ENCODE data around the gene PRRX2. TPM values are rescaled to one million over a fixed set of nuclear protein-coding genes. Genes with fewer than 3 reads are reported as not detected.

Gene PRRX2
- polyA plus RNA-seq, 1 experiment = 8.3 TPM

DNA sequence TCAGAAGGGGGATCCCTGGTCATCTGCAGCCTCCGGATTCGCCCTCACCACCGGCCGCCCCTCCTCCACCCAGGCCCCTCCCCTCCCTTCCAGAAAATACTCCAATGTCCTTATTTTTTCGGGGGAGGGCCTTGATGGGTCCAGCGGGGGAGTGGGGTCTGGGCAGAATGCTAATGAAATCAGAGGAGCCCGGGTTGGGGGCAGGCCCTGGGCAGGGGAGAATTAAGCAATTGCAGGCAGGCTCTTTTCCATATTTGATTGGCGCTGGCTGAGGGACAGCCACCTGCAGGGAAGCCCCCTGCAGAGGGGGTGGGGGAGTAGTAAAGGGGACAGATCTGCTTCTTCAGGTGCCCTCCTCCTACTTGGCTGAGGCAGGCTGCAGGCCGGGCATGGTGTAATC, 21.3 kb downstream of the PRRX2 start:
- POLR2A ChIA-PET = no interaction called here
- CTCF ChIA-PET = no interaction called here
- Histone ChIP-seq H3K4me3 (ENCODE audit: low read depth, low read length) (no peak overlapping the region), H3K9me3 (ENCODE audit: control insufficient read depth, insufficient read depth, low read length) (no peaks in the 10 kb centered on the region; the same call in 1 of the 2 replicates), H3K27me3 (ENCODE audit: control insufficient read depth, insufficient read depth, low read length) (no peaks in the 10 kb centered on the region), H3K27ac (ENCODE audit: low read depth, low read length) (no peak overlapping the region)
- no peak for DNase-seq (ENCODE audit: low read depth, low spot score)
- TF ChIP-seq, protein P1, sequence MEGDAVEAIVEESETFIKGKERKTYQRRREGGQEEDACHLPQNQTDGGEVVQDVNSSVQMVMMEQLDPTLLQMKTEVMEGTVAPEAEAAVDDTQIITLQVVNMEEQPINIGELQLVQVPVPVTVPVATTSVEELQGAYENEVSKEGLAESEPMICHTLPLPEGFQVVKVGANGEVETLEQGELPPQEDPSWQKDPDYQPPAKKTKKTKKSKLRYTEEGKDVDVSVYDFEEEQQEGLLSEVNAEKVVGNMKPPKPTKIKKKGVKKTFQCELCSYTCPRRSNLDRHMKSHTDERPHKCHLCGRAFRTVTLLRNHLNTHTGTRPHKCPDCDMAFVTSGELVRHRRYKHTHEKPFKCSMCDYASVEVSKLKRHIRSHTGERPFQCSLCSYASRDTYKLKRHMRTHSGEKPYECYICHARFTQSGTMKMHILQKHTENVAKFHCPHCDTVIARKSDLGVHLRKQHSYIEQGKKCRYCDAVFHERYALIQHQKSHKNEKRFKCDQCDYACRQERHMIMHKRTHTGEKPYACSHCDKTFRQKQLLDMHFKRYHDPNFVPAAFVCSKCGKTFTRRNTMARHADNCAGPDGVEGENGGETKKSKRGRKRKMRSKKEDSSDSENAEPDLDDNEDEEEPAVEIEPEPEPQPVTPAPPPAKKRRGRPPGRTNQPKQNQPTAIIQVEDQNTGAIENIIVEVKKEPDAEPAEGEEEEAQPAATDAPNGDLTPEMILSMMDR (IDR thresholded peaks at IDR 0.05; ENCODE audit: low read depth, low read length) = no peak

DNA sequence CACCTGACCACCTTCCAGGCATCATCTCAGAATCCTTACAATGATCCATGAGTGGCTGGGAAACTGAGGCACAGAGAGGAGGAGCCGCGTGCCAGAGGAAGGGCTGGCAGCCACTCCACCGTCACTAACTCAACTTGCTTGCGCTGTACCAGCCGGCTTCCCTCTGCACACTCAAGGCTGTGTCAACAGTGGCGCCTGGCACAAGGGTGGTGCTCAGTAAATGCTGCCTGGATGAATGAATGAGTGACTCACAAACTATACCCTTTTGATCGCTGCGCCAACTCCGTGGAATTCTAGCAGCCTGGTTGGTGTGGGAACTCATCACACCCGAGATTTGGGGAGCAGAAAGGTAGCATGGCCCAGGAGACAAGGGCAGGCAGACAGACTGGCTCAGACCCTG, 21.9 kb downstream of the PRRX2 start:
- Histone ChIP-seq H3K9me3 (ENCODE audit: control insufficient read depth, insufficient read depth, low read length) (no peaks in the 10 kb centered on the region; the same call in 1 of the 2 replicates), H3K27ac (ENCODE audit: low read depth, low read length) (no peak overlapping the region), H3K27me3 (ENCODE audit: control insufficient read depth, insufficient read depth, low read length) (no peaks in the 10 kb centered on the region), H3K4me3 (ENCODE audit: low read depth, low read length) (no peak overlapping the region)
- ChIA-PET CTCF (no interaction called here), POLR2A (no interaction called here)
- no peak for DNase-seq (ENCODE audit: low read depth, low spot score)
- TF ChIP-seq, protein P1 (IDR thresholded peaks at IDR 0.05; ENCODE audit: low read depth, low read length) = no peak

DNA sequence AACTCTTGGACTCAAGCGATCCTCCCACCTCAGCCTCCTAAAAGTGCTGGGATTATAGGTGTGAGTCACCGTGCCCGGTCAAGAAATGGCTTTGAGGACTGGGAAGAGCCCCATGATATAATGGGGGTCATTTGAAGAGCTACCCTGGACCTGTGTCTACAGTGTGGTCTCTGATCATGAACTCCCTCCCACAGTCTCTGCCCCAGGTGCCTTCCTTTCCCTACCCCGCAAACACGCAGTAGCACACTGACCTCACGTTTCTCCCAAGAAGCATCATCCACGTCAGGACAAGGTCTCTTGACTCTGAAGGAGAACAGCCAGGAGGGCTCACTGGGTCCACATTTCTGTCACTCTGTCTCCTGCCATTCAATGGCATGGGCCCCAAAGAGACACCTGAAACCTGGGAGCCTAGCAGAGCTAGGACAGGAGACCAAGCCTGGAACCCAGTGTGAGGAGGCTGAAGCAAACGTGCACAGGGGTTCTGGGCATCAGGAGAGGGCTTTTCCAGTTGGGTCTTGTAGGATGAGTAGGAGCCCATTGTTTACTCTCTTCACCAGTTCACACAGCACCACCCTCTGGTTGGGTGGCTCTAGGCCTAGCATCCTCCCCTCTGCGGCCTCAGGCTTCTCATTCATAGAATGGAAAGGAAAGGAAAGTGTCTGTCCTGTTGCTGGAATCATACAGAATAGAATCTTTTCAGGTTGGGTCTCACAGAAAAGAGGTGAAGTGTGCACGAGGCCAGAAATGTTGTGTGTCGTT, 23.0 kb downstream of the PRRX2 start:
- Histone ChIP-seq H3K4me3 (ENCODE audit: low read depth, low read length) (no peak overlapping the region), H3K27me3 (ENCODE audit: control insufficient read depth, insufficient read depth, low read length) (no peaks in the 10 kb centered on the region), H3K9me3 (ENCODE audit: control insufficient read depth, insufficient read depth, low read length) (no peaks in the 10 kb centered on the region), H3K27ac (ENCODE audit: low read depth, low read length) (no peak overlapping the region)
- no peak for DNase-seq (ENCODE audit: low read depth, low spot score)
- TF ChIP-seq, protein P1 (IDR thresholded peaks at IDR 0.05; ENCODE audit: low read depth, low read length) = no peak
- POLR2A ChIA-PET = interaction anchor here (0.6 kb wide), 1 partner anchor 13 kb away, joined by 7 read pairs; no protein-coding TSS in a partner anchor
- CTCF ChIA-PET = no interaction called here

DNA sequence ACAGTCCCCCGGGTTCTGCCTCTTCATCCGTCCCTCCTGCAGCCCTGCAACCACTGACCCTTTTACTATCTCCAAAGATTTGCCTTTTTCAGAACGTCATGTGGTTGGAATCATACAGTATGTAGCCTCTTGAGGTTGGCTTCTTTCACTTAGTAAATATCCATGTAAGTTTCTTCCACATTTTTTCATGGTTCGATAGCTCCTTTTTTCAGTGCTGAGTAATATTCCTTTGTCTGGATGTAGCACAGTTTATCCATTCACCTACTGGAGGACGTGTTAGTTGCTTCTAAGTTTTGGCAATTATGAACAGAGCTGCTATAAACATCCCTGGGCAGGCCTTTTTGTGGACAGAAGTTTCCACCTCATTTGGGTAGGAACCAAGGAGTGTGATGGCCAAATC, 27.1 kb downstream of the PRRX2 start:
- H3K4me3 ChIP-seq (ENCODE audit: low read depth, low read length) = no peak overlapping the region
- DNase-seq (ENCODE audit: low read depth, low spot score) = no peak
- POLR2A ChIA-PET = no interaction called here
- TF ChIP-seq, protein P1 (IDR thresholded peaks at IDR 0.05; ENCODE audit: low read depth, low read length) = no peak
- H3K9me3 ChIP-seq (ENCODE audit: control insufficient read depth, insufficient read depth, low read length) = no peaks in the 10 kb centered on the region
- H3K27ac ChIP-seq (ENCODE audit: low read depth, low read length) = no peak overlapping the region
- H3K27me3 ChIP-seq (ENCODE audit: control insufficient read depth, insufficient read depth, low read length) = no peaks in the 10 kb centered on the region
- CTCF ChIA-PET = interaction anchor here (2.6 kb wide), 1 partner anchor 34 kb away, joined by 10 read pairs; no protein-coding TSS in a partner anchor

DNA sequence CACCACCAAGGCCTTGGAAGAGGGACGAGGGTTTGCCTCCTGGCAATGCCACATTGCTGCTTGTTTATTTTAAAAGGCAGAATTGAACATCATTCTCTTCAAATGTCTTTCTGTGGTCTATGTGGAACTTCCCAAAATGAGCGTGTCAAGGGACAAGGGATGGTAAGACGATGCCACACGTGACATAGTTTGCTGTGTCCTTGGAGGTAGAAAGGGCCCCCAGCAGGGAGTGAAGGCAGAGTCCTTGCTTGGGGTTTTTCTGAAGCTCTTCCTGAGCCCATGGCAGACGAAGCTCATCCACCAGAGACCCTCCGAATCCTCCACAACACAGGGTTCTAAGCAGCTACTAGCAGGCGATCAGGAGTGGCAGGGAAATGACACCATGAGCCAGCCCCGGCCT, 28.3 kb downstream of the PRRX2 start:
- TF ChIP-seq, protein P1 (IDR thresholded peaks at IDR 0.05; ENCODE audit: low read depth, low read length) = no peak
- no peaks in the 10 kb centered on the region for H3K9me3 ChIP-seq (ENCODE audit: control insufficient read depth, insufficient read depth, low read length)
- H3K27me3 ChIP-seq (ENCODE audit: control insufficient read depth, insufficient read depth, low read length) = no peaks in the 10 kb centered on the region
- ChIA-PET POLR2A (no interaction called here), CTCF (no interaction called here)
- DNase-seq (ENCODE audit: low read depth, low spot score) = no peak
- H3K27ac ChIP-seq (ENCODE audit: low read depth, low read length) = no peak overlapping the region
- H3K4me3 ChIP-seq (ENCODE audit: low read depth, low read length) = no peak overlapping the region
